HG02852 (cell line): Measurements from ENCODE around the gene CHSY1.

ENCODE experiments used
- ATAC-seq: cut with Tn5 transposase; IDR thresholded peaks from one replicate; pipeline ENCODE4 v1.9.1; 2021; ENCODE audit warnings: mild to moderate bottlenecking, moderate library complexity; ENCODE audit not compliant: unreplicated experiment

Gene CHSY1

DNA sequence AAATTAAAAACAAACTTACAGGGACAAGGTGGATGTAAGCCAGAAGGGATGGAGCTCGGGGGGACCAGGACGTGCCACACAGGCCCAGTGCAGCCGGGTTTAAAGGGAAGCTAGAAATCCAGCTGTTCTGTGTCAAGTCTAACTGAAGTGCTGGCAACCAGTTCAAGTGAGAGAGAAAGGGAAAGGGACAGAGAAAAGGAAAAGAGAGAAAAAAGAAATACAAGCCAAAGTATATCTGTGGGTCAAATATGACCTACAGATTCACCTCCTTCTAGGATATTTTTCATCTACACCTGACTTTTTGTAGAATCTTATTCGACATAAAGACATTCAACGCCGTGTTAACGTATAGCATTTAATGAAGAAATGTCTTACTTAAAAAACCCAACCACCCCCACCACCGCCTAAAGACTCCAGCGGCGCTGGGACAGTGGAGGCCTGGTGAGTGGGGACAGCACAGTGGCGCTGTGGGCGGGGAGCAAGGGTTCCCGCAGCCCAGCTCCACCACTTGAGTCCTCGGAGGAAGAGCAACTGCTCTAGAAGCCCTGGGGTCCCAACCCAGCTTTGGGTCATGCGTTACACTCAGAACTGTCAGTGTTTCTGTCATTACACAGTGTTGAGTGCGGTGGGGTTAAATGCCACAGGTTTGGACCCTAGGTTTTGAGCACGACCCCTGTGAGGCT is 62.3 kb downstream of the CHSY1 start:
- no peak for ATAC-seq

DNA sequence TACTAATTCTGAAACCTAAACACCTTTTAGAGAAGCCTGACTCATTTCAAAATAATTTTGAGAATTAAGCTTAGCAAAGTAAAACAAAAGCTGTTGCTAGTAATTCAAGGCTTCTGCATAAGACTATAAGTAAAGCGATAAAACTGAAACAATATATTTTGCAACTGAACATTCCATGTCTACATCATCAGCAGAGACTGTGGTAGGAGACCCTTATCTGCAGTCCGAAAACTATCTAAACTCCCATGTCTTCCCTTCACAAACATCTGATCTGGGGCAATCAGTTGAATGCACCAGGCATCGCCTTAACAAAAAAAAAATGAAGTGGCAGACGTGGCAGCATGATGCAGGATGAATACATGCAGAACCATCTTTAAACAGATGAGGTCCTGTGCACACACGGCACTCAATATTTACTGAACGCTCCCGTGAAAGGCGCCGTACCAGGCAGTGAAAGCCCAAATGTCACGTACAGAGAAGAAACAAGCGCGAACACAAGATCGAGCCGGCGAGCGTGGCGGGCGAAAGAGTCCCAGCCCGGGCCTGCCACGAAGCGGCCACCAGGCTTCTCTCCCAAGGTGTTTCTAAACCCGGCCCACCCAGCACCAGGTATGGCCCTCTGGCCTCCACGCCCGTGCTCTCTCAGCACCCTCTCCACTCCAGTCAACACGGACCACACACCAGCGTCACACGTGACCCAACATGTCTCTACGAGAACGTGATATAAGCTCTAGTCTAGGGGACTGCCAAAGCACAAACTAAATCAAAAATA is 63.0 kb downstream of the CHSY1 start:
- ATAC-seq: peak; percentile 77

DNA sequence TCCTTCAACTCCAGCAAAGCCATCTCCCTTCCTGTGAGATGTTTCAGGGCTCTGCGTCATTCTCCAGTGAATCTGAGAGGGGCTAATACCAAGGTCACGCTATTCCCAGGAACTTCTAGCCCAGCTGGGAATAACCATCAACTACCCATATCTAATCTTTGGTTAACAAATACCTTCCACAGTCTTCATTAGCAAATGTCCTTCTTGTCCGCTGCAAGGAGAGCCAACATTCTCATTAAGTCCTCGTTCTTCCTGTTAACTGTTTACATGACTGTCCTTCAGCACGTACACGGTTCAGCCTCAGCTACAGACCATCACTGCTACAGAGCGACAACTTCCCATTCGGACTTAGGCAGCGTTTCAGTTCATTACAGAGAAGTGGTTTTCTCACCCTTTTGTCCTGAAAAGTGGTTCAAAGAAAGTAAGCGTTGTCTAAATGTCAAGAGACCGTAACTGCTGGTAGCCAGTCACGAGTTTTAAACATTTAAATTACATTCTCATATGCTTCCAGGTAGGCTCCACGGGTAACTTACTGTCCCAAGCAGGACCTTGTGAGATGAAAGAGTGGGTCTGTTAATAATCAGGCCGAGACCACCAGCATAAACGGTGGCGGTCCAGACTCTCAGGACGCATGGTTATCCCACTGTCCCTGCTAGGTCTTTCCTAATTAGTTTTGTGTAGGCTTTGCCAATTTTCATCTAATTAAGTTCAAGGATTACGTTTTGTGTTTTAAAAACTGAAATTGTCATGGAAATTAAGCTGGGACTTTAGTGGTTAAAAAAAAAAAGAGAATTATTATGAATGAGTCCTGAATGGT is 63.8 kb downstream of the CHSY1 start:
- no peak for ATAC-seq

DNA sequence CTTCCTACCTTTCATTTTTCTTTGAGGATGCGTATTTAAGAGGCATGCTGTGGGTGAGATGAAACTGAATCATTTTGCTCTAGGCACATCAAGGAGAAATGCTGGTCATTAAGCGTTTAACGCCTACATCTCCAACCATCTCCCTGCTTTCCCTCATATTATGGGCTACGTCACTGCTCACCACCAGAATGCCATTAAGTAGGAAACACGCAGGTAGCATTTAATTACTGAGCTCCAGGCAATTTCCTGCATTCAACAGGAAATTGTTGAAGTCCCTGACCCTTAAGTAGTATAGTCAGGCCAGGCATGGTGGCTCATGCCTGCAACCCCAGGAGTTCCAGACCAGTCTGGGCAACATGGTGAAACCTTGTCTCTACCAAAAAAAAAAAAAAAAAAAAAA is 66.1 kb downstream of the CHSY1 start:
- ATAC-seq: no peak

DNA sequence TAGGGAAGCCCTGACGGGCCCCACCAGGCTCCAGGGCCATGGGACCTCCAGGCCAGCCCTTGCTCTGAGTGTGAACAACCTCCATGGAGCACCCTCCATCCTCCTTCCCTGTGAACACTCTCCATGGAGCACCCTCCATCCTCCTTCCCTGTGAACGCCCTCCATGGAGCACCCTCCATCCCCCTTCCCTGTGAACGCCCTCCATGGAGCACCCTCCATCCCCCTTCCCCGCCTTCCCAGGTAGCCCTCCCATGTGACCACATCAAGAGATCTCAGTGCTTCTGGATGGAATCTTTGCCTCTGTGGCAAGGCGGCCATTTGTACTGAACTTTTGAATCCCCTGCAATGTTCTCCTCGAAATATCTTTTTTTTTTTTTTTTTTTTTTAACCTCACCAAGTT is 66.5 kb downstream of the CHSY1 start:
- no peak for ATAC-seq

DNA sequence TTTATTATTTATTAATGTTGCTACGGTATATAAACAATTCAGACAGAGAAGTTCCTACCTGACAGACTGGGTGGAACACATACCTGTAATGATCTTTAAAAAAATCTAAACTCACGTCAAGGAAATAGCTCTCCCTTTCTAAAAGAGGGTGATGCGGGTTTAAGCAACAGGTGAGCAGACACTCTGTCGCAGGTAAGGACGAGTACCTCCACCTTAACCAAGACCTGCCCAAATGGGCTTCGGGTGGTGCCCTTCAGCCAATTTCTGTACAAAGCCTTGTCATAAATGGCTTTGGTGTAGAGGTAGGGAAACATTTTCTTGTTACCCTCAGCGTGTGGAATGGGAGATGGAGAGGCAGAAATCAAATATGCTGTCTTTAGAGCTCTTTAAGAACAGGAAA is 67.0 kb downstream of the CHSY1 start:
- no peak for ATAC-seq

DNA sequence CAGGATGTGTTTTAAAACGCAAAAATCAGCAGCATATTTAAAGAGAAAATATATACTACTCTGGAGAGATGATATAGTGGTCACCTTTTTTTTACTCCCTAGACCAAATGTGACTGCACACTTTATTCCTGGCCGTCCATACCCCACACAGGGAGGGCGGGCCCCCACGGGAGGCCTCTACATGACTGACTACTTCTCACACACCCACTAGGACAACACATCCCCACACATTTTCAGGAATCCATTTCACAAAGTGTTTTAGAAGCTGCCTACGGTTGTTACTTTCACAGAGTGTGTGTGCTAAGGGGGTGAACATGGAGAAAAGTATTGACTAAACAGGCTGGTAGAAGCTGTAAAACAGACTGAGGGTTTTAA is 67.9 kb downstream of the CHSY1 start:
- no peak for ATAC-seq

DNA sequence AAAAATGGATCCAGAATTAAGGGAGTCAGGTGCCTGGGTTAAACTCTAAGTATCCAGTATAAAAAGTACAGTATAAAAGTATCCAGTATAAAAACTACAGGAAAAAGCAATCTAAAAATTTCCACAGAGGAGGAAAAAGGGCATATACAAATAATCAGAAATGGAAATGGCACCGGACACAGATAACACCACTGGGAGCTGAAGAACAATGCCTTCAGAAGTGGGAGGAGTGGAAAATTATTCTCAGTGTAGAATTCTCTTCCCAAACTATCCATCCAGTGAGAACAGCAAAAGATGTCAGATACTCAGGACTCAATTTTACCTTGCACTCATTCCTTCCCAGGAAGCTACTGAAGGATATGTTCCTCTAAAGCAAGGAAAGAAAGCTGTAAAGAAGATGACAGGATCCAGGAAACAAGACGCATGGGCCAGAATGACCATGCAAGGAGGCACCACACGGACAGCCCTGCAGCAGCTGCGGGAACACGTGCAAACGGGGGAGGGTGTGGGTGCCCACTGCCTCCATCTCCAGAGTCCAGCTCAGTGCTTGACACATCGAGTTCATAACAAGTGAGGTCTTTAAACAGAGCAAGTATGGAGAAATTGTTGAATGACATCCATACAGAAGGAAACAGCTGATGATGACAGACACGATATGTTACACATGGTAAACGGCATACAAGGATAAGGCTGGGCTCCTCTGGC is 68.5 kb downstream of the CHSY1 start:
- no peak for ATAC-seq

DNA sequence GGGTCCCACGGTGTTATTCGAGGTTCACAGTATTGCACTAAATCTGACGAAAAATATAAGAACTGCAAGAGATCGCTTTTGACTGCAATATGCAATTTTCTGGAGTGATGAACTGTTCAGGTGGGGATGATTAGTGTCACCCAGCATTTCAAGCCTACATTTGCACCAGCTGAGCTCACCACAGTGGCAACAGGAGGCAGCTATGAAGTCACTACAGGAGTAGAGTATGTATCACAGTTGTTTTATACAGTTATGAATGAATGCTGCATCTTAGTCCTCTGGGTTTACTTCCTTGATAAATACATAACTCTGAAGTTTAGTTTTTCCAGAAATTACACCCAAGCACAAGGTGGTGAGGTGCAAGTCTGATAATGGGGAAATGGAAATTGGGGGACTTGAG is 69.6 kb downstream of the CHSY1 start:
- ATAC-seq: no peak

DNA sequence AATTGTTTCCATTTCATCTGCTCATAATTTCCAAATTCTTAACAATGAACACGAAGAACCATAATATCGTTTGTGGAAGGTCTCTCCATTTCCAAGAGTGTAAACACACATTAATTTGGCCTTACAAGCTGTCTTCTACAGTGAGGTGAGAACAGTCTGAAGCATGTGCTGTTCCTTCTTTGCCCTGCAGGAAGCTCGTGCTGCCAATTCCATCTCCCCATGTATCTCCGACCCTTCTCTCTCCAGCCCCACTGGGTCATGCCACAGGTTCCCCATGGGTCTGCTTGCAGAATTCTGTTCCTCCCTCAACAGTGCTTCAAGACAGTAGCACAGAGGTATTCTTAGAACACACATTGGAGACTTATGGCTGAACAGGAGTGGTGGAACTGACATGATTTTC is 70.5 kb downstream of the CHSY1 start:
- no peak for ATAC-seq

DNA sequence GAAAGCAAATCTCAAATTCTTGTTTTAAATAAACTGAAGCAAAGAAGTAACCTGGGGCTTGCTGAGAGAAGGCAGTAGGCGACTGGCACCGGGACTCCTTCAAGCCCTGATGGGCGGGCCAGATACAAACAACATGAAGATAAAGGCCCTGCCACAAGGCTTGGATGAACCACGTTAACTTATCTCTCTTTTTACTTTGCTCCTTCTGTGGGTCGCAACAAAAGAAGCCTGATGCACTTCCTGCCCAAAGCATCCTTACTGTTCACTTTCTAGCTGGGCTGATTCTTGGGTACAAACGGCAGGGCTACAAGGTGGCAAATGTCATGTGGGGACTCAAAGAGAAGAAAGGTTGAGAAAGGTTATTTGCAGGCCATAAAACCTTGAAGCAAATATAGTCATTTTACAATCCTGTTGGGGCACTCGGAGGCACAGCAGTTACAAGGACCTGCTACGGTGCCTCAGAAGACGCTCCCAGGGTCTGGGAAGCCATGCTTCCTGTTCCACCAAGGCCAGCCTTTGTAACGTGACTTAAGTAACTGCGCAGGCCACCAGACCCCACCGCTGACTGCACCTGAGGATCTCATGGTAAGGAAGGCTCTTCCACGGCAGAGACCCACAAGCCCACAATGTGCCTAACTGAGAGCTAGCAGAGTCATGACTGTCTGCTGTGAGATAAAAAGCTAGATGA is 71.1 kb downstream of the CHSY1 start:
- ATAC-seq: no peak

DNA sequence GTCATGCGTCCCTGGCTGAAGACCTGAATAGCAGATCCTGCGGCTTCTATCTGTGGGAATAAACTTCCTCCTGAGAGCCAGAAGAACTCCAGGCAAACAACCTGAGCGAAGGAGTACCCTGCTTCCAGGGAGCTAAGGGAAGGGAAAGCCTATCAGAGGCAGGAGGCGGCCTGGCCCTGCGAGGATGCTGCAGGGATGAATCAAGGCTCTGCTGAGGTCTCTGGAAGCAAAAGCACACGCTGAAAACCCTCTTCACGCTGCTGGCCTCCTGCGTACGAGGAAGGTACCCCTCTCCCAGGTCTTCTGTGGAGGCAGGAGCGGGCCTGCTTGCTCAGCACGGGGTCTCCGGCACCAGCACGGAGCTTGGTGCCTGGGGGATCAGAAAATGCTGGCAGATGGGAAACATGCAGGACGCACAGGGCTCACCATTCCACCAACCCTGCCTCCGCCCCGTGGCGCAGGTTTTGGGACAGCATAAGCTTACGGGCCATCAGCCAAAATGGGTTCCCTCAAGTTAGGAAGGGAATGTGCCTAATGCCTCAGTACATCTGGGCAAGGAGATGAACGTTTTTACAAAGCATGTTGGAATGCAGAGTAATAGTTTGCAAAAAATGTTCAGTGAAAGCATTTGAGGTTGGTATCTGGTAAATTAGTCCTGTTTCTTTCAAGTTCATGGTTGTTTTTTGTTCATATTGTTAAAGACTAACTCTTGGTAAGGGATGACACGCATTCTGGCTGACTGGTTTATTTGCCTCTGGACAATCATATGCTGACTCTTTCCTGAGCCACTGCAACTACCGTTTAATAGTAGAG is 72.3 kb downstream of the CHSY1 start:
- no peak for ATAC-seq

DNA sequence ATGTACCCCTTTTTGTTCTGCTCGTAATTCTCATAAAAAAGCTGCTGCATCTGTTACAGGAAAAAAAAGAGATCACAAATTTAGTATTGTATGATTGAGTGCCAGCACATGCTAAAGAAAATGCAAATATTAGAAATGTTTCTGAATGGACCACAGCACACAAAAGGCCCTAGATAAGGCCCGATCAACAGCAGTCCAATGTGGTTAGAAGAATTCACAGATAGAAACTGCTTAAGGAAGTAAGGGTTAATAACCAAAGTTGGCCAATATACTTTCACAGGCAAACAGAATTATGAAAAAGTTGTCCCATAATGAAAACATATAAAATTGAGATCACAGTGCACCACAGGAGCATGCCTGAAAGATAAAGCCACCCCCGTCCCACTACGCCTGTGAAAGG is 72.9 kb downstream of the CHSY1 start:
- no peak for ATAC-seq

DNA sequence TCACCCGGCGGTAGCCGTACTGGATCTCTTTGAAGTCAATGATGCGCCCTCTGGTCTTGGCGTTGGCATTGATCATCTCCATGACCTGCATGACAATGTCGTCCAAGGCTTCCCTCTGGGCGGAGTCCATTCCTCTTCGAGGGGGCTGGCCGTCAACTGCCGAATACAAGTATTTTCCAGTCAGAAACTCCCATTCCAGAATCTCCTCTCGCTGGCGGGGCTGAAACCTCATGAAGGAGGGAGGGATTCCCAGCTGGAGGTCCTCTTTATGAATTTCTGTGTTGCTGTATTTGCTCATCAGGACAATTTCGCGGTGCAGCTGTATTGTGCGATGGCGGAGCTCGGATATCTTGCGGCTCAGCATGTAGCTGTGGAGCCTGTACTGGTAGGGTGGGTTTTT is 73.4 kb downstream of the CHSY1 start:
- ATAC-seq: no peak

DNA sequence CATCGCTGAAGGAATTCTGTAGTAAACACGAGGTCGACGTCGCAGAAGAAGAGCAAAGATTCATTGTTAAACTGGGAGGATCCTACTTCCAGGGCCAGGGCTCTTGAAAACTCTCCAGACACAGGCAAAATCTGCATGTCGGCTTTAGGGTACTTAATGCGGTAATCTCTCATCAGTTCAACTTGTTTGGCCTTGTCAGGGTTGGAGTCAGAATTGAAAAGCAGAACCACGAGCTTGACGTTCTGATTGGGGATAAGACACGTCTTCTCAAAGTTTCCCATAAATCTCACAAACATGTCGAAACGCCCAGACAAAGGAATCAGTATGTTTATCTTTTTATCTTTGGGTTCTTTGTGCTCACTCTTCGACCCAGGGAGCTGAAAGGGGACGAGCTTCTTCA is 74.0 kb downstream of the CHSY1 start:
- no peak for ATAC-seq

DNA sequence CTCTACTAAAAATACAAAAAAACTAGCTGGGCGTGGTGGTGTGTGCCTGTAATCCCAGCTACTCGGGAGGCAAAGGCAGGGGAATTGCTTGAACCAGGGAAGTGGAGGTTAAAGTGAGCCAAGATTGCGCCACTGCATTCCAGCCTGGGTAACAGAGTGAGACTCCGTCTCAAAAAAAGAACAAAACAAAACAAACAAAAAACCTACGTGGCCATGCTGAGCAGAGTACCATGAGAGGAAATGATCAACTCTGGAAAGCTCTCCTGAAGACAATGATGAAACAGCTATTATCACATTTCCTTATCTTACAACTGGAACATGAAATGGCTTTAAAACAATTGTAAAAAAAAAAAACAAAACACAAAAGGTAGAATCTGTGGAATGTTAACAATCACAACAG is 75.2 kb downstream of the CHSY1 start:
- ATAC-seq: no peak

DNA sequence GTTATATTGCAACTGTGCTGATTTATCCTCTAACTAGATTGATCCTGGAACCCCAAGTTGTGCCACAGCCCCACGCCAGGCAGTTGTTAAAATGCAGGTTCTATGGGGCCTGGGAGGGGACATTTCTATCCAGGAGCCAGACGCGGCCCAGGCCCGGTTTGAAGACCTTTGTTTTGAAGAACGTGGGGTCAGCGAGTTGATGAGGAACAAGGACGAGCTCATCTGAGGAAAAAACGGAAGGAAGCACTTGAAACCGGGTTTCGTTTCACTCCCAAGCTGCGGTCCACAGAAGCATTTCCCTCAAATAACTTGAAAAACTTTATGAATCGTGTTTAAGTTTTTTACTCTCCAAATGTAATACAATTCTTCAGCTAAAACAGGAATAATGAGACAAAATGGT is 76.4 kb downstream of the CHSY1 start:
- ATAC-seq: no peak

DNA sequence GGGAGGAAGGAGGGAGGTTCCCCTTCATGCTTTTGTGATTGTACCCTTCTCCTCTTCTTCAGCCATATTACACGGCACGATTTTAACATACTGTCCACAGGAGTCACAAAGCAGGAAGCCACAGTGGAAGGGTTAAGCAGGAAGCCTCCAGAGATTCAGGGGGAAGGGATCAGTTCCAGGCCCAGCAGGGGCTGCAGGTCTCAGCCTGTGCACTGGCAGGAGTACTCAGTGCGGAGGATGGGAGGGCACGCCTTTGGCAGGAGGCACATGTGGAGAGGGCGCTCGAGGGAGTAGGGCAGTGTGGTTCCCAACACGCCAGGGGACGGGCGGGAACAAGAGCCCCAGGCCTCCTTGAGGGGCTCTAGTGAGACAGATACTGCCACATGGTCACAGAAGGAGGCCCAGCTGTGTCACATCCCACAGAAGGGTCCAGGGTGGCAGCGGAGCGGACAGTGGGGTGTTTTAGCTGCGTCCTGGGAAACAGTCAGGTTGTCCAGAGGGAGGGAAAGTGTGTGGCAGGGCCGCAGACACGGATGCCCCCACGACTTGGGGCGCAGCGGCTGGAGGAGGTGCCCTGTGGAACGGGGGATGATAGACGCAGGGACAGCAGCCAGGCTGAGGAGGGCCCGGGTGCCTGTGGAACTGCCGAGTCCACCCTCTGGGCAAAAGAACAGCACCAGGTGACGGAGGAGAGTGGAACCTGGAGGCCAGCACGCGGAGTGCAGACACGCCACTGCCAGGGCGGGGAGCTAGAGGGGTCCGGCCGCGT is 77.5 kb downstream of the CHSY1 start:
- ATAC-seq: no peak
